Ramos (cell line): ENCODE data around the gene LRRC71.
"Not testable (repeated sequence)": the region's sequence is repeated elsewhere in the genome, so short reads cannot be mapped to it uniquely, and the experiment has no call there.

Source experiments
- in situ Hi-C: fragments of 300-500 bp; cut with MboI; formaldehyde crosslinking; loops from one replicate; pipeline ENCODE4 v1.14.3; 2022; ENCODE audit warnings: low sequenced_read_pairs; ENCODE audit not compliant: unreplicated experiment

The LRRC71 gene

GRCh38 chr1:156924478-156925153, 4.2 kb downstream of the LRRC71 start:
- in situ Hi-C loops, result no loop called here

GRCh38 chr1:156925154-156926010, 5.0 kb downstream of the LRRC71 start:
- in situ Hi-C loops, result no loop called here

DNA sequence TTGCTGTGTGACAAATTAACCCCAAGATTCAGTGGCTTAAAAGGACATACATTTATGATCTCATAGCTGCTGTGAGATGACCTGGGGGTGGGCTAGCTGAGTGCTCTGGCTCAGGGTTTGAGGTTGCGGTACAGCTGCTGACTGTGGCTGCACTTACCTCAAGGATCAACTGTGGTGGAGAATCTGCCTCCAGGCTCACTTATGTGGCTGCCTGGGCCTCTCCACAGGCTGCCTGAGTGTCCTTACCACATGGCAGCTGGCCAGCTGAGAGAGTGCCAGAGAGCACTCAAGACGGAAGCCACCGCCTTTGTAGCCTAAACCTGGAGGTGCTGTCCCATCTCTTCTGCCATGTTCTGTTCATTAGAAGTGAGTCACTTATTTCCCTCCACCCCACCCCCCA, 5.7 kb downstream of the LRRC71 start:
- in situ Hi-C loops, result no loop called here

- in situ Hi-C loops, result not testable (repeated sequence)
Measured at GRCh38 chr1:156926695-156927094, 6.3 kb downstream of the LRRC71 start.

- in situ Hi-C loops, result no loop called here
Measured at GRCh38 chr1:156927215-156928042, 7.0 kb downstream of the LRRC71 start.

- in situ Hi-C loops, result no loop called here
Measured at GRCh38 chr1:156928043-156928602, 7.7 kb downstream of the LRRC71 start.

- in situ Hi-C loops, result no loop called here
Measured at GRCh38 chr1:156929596-156930238, 9.3 kb downstream of the LRRC71 start.

DNA sequence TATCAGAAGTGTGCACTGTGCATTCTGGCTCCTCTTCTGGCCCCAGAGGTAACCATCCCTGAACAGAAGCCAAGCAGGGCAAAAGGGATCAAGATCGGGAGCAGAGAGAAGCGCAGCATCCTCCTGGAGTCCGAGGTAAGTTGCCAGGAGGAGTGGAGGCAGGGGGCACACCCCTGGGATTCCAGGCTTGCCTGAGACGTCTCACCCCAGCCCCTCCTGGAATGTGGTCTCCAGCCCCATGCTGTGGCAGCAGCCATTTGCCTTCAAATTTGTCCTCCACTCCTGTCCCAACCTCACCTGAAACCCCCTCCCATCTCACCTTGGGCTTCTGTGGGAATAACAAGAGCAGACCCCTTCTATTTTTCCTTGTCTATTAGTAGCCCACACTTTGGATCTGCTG, 10.1 kb downstream of the LRRC71 start:
- in situ Hi-C loops, result no loop called here

GRCh38 chr1:156931211-156931952, 10.9 kb downstream of the LRRC71 start:
- in situ Hi-C loops, result no loop called here

- in situ Hi-C loops, result no loop called here
Measured at GRCh38 chr1:156931974-156932710, 11.7 kb downstream of the LRRC71 start.

DNA sequence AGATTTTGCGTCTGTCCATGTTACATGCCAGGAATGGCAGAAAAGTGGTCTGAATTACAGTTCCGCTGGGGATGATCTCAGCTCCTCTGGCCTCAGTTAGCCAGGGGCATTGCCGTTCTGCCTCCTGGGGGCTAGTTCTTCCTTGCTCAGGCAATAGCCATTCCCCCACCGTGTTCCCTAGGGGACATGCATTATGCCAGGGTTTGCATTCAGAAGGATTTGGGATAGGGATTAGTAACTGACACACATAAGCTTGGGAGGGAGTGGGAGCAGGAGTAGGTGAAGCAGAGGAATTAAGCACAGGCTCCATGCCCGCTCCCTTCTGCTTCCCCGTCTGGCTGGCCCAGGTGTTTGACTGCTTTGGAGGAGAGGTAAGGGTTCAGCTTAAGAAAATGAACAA, 12.7 kb downstream of the LRRC71 start:
- in situ Hi-C loops, result no loop called here

DNA sequence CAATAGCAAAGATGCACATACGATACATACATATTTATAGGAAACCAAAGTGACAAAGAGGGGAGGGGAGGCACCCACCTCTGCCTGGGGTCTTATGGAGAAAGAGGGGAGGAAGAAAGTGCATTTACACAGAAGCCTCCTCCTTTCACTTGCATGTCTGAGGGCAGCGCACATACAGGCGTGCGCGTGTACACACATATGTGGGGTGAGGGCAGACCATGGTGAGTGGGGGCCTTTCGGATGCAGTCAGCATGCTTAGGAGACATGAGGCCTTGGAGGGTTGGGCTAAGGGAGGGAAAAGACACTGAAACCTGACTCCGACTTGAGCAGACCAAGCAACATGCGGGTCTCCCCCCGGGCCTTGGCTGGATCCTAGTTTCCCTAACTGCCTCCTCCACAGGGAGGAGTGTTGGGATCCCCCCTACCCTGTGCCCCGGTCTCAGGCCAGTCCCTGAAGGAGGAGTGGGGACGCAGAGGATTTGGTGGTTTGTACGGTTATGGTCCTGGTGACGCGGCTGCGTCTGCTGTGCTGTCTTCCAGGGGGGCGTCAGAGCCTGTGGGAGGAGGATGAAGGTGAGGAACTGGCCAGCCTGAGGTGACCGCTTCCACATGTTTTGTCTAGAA, 15.2 kb downstream of the LRRC71 start:
- in situ Hi-C loops, result no loop called here

DNA sequence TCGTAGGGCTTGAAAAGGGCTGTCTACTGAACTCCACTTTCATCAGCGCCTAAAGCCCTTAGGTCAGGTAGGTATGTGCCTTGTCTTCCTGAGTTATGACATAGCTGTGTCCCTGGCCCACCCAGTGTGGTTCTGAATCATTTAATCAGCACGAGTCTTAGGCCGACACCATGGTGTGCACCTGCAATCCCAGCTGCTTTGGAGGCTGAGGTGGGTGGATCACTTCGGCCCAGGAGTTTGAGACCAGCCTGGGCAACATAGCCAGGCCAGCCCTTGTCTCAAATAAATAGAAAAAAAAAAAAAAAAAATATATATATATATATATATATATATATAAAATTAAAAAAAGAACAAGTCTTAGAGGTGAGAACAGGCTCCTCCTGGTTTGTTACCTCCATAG, 15.8 kb downstream of the LRRC71 start:
- in situ Hi-C loops, result no loop called here

DNA sequence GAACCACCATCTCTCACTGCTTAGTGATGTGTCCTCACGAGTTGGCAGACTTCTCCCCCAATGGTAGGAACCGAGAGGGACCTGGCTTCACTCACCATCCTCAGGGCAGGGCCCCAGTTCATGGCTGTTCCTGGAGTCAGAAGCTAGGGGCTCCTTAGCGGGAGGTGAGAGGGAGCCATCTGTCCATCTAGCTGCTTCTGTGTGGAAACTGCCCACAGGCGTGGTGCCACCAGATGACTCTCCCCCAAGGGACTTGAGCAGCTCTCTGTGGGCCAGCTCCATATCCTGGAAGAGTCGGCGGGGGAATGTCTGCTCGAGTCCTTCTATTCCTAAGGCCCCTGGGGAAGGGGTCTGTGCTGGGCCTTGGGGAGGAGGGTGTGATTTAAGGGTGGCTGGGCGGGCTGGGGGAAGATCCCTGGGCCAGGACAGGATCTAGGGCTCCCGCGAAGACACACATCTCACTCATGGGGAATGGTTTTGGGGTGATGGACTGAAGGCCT, 16.3 kb downstream of the LRRC71 start:
- in situ Hi-C loops, result no loop called here

- in situ Hi-C loops, result no loop called here
Measured at GRCh38 chr1:156937883-156938282, 17.5 kb downstream of the LRRC71 start.

GRCh38 chr1:156938813-156939212, 18.4 kb downstream of the LRRC71 start:
- in situ Hi-C loops, result no loop called here

DNA sequence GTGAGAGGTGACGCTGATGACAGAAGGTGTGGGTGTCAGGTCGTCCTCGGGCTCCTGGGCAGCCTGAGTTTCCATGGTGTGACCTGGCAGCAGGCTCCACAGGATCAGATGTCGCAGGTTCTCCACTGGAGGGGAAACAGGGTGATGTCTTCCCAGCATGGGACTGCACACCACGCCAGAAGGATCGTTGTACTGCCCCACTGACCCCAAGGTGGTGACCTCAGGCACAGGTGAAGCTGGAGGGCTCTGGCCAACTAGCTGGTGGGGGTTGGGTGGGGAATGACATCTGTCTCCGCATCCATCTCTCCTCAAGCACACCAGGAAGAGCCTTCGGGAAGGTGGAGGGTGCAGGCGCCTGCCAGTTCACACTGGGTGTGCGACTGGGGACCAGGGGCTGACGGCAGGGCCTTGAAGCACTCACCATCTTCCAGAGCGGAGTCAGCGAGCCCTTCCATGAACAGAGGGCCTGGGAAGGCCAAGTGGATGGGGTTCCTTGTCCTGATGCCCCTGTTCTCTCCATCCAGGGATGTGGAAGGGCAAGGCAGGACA, 19.4 kb downstream of the LRRC71 start:
- in situ Hi-C loops, result no loop called here

DNA sequence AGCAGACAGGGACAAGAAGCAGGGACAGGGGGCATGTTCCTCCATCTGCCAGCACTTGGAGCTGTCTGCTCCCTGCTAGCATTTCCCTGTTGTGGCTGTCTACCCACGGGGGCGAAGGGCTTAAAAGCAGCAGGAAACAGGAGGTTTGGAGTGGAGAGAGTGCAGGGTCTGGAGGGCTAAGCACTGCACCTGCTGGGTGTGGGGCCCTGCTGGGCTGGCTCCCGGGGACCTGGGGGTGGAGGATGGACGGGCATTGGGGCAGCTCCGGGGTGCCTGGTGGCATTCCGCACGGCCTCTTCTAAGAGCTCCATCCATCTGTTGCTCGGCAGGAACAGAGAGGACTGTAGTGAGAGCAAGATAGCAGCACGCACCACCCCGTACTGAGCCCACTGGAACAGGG, 21.2 kb downstream of the LRRC71 start:
- in situ Hi-C loops, result no loop called here
